Cardiac septum (tissue), 1 donor: ENCODE results near the gene GRIK5. TPM values are rescaled to one million over a fixed set of nuclear protein-coding genes. Genes with fewer than 3 reads are reported as not detected.

Source experiments
- DNase-seq: peaks from one replicate; pipeline ENCODE4 v3.0.0-alpha.2; 2020; ENCODE audit warnings: low spot score
- intact Hi-C: fragments of 100-400 bp; cut with DNase I; formaldehyde crosslinking; loops from one replicate; pipeline ENCODE4 v1.14.0; 2022
- total RNA-seq: library from RNA; stranded (reverse); fragmentation: NEBNext Ultra II Directional; extraction: Animal tissue kit (Norgen Biotek cat#: 25700); gene quantifications from one replicate; pipeline ENCODE4 v1.2.1, GENCODE V29; 2021
- donor health status: DM: no; HTN: no; CAD: no.

Gene GRIK5
- total RNA-seq, 1 donor from 2014 or later, result 4.6 TPM

DNA sequence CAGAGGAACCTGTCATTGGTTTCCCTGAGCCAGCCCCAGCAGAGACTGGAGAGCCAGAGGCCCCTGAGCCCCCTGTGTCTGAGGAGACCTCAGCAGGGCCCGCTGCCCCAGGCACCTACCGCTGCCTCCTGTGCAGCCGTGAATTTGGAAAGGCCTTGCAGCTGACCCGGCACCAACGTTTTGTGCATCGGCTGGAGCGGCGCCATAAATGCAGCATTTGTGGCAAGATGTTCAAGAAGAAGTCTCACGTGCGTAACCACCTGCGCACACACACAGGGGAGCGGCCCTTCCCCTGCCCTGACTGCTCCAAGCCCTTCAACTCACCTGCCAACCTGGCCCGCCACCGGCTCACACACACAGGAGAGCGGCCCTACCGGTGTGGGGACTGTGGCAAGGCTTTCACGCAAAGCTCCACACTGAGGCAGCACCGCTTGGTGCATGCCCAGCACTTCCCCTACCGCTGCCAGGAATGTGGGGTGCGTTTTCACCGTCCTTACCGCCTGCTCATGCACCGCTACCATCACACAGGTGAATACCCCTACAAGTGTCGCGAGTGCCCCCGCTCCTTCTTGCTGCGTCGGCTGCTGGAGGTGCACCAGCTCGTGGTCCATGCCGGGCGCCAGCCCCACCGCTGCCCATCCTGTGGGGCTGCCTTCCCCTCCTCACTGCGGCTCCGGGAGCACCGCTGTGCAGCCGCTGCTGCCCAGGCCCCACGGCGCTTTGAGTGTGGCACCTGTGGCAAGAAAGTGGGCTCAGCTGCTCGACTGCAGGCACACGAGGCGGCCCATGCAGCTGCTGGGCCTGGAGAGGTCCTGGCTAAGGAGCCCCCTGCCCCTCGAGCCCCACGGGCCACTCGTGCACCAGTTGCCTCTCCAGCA is 10.1 kb upstream of the GRIK5 start:
- DNase-seq, result no peak
- intact Hi-C loops, result loop anchor here (5.0 kb wide), 1 partner anchor 83 kb away; no protein-coding TSS in a partner anchor

DNA sequence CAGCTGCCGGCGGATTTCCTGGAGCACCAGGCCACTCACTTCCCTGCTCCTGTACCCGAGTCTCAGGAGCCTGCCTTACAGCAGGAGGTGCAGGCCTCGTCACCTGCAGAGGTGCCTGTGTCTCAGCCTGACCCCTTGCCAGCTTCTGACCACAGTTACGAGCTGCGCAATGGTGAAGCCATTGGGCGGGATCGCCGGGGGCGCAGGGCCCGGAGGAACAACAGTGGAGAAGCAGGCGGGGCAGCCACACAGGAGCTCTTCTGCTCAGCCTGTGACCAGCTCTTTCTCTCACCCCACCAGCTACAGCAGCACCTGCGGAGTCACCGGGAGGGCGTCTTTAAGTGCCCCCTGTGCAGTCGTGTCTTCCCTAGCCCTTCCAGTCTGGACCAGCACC is 9.3 kb upstream of the GRIK5 start:
- intact Hi-C loops, result loop anchor here (5.0 kb wide), 1 partner anchor 82 kb away; no protein-coding TSS in a partner anchor
- no peak for DNase-seq

DNA sequence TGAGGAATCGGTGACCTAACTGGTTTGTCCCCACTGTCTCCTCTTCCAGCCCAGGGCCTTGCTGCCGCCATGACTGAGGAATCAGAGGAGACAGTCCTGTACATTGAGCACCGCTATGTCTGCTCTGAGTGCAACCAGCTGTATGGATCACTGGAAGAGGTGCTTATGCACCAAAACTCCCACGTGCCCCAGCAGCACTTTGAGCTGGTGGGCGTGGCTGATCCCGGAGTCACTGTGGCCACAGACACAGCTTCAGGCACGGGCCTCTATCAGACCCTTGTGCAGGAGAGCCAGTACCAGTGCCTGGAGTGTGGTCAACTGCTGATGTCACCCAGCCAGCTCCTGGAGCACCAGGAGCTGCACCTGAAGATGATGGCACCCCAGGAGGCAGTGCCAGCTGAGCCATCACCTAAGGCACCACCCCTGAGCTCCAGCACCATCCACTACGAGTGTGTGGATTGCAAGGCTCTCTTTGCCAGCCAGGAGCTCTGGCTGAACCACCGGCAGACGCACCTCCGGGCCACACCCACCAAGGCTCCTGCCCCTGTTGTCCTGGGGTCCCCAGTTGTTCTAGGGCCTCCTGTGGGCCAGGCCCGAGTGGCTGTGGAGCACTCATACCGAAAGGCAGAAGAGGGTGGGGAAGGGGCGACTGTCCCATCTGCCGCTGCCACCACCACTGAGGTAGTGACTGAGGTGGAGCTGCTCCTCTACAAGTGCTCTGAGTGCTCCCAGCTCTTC is 8.7 kb upstream of the GRIK5 start:
- no peak for DNase-seq
- intact Hi-C loops, result loop anchor here (5.0 kb wide), 1 partner anchor 81 kb away; no protein-coding TSS in a partner anchor

DNA sequence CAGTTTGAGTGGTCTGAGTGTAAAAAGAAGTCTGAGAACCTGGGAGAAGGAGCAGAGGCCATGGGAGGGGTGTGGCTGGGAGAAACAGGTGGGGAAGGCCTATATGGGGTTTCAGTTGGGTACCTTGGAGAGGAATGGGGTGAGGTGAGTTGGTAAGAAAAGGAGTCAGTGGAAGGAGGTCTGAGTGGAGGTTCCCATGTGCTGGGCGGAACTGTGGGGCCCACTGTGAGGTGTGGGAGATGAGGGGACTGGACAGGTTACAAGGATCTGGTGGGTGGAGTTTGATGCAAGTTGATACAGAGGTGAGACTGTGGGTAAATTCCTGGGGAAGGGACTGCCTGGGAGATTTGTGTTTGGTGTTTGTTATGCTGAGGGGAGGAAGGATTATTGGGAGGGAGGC is 8.1 kb upstream of the GRIK5 start:
- intact Hi-C loops, result loop anchor here (5.0 kb wide), 1 partner anchor 81 kb away; no protein-coding TSS in a partner anchor
- DNase-seq, result no peak

DNA sequence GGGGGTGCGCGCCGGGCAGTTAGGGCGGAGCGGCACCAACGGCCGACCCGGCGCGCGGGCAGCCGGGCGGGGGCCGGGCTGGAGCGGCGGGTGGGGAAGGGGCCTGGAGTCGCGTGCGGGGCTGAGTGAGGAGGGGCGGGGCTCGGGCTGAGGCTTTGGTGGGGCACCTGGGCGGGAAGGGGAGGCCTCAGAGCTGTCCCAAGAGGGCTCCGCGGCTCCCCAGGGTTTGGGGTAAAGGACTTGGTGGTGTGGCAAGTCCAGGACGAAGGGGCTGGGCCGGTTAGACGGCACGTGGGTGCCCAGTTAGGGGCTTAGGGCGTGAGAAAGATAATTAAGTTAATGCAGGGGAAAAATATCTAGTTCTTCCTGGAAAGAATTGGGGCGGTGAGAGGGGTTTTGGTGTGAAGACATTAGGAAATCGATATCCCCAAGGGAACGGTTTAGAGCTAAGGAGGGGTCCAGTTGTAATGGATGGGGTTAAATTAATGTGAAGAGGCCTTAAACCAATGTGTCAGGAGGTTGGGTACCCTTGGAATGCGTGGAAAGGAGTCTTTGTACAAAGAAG is 6.5 kb upstream of the GRIK5 start:
- DNase-seq, result no peak
- intact Hi-C loops, result loop anchor here (5.0 kb wide), 1 partner anchor 79 kb away; no protein-coding TSS in a partner anchor

DNA sequence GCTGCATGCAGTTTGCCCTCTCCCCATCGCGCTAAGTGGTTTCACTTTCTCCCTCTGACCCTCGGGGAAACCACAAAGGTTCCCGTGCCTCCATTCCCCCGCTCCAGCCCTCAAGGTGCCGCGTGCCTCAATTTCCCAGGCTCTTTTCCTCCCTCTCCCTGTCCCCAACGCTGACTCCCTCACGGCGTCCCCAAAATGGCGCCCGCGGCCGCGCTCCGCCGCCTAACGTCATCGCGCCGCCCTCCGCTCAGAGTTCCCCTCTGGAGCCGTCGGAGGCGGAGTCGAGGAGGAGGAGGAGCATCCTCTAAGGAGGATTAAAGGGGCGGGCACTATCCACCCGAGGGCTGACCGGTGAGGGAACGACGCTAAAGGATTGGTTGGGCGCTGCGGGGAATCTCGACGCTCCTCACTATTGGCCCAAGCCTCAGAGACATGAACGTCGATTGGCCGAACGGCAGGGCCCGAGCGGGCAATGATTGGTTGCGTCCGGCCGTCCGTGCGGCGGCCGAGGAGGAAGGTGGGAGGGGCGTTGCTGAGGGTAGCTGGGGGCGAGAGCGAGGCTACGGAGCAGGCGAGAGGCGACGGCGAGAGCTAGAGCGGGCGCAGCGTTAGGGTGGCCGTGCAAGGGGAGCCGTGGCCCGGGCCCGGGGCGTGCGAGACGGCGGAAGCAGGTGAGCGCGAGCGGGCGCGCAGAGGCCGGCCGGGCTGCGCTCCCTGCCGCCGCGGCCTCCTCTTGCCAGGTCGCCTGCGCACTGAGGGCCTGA is 5.8 kb upstream of the GRIK5 start, which contains the start of gene ZNF574:
ZNF574 (plus strand) TSS at position 551 of the 764 bp plus-strand sequence. CDS start 2,441 bp downstream, outside the sequence.
- DNase-seq, result peak; percentile 99
- intact Hi-C loops, result loop anchor here (5.0 kb wide), 1 partner anchor 78 kb away; no protein-coding TSS in a partner anchor

DNA sequence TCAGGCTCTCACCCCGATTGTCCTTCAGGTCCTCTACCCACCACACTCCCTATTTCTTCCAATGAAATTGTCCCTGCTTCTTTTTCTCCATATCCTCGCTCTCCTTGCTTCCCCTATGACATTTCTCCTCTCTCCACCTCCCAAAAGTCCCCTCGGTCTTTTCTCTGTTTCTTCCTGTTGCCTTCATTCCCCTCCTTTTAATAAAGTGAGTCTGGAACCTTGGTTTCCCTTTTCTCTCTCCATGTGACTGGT is 5.3 kb upstream of the GRIK5 start:
- intact Hi-C loops, result loop anchor here (5.0 kb wide), 1 partner anchor 78 kb away; no protein-coding TSS in a partner anchor
- DNase-seq, result no peak

DNA sequence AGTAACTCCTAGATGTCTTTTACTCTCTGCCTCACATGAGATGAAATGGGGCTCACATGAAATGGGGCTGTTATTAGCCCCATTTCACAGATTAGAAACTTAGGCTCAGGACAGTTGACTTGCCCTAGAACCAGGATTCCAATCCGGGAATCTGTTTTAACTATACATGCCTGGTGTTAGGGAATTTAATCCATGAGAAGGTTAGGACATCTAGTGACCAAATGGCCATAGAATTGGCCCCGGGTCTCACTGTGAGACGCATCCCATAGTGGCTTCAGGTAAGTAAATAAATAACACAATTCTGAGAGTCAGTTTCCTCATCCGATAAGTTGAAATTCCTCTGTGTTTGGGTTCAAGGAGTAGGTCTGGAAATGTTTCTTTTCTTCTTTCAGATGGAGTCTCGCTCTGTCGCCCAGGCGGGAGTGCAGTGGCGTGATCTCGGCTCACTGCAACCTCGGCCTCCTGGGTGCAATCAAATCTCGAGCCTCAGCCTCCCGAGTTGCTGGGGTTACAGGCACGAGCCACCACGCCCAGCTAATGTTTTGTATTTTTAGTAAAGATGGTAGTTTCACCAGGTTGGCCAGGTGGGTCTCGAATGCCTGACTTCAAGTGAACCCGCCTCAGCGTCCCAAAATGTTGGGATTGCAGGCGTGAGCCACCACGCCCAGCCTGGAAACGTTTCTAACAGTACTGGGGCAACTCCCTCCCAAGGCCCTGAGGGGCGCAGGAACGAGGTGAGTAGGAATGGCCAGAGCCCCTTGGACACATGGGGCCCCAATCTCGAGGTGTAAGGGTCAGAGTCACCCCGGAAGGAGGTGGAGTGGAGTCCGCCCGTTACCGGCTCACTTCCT is 4.7 kb upstream of the GRIK5 start:
- intact Hi-C loops, result loop anchor here (5.0 kb wide), 1 partner anchor 77 kb away; no protein-coding TSS in a partner anchor
- DNase-seq, result no peak

DNA sequence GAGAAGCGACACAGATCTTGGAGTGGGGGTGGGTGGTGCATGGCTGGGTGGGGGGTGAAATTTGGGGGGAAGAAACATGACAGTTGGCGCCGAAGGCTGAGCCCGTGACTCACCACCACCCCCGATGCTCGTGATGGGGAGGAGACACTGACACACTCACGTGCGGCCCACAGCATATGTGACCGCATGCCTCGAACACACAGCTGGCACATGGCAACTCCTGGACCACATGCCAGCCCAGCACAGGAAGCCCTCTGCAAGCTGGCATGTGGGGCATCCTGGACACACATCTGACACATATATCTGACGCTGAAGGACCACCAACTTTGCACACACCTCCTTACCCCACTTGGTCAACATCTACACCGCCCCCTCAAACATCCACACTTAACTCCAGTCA is 1.2 kb upstream of the GRIK5 start:
- DNase-seq, result no peak
- intact Hi-C loops, result no loop called here

DNA sequence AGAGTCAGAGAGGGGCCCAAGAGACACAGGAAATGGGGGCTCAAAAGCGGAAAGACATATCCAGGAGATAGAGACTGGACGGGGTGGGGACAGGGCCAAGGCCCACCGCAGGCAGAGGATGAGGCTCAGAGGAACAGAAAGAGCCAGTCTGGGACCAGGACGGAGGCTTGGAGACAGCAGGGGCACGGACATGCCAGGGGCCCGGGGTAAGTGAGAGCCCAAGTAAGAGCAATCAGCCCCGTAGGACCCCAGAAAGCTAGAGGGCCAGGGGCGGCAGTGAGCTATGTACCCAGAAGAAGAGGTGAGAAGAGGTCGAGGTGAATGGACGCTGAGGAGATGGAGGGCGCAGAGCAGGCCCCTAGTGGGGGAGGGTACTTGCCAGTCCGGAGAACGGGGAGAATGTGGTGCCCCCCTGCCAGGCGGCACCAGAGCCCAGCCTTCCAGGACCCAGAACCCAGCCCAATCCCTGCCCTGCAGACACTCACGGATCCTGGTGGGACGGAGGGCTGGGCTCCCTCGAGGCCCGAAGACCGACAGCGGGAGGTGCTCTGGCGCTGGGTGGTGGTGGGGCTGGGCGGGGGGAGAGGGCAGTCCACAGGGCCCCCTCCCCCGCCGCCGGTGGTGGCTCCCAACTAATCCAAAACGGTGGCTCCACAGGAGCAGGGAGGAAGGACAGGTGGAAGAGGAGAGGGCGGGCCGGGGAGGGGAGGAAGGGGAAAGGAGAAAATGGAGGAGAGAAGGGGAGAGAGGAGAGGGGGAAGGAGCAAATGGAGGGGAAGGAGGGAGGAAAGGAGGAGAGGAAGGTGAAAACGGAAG is 1.0 kb downstream of the GRIK5 start:
- no peak for DNase-seq

DNA sequence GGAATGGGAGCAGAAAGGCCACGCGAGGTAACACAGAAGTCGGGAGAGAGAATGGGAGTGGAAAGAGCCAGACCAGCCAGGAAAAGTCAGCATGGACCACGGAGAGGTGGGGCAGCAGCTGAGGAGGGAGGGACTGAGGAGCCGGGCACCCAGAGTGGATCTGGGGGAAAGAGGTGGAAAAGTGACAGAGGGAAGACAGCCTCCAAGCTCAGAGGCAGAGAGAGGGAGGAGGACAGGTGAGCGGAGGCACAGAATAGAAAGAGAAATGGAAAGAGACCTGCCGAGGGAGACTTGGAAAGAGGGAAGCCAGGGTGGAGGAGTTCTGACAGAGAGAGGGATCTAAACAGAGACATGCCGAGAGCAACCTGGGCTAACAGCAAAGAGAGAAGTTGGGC is 1.6 kb downstream of the GRIK5 start:
- DNase-seq, result no peak
- intact Hi-C loops, result no loop called here

More for the DNA sequence above, 1.0 kb downstream of the GRIK5 start:
- intact Hi-C loops, result no loop called here

DNA sequence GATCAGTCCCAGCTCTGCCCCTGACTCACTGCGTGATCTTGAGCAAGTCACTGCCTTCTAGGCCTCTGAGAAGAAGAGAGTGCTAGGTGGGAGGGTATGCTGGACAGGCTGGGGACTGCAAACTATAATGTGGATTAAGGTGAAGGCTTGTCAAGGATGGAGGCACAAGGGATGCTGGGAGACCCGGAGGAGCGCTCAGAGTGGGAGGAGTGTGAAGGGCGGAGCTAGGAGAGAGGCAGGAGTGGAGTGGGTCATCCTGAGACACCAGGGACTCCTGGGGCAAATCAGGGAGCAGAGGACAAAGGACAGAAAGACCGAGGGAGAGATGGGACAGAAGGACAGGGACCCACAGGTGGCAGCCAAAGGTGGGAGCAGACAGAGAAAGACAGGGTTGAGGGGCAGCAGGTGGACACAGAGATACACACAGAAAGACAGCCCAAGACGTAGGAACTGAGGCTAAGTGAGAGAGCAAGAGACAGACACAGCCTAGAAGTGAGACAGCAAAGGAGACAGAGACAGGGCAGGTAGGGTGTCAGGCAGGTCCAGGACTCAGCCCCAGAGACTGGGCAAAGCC is 2.6 kb downstream of the GRIK5 start:
- DNase-seq, result no peak

DNA sequence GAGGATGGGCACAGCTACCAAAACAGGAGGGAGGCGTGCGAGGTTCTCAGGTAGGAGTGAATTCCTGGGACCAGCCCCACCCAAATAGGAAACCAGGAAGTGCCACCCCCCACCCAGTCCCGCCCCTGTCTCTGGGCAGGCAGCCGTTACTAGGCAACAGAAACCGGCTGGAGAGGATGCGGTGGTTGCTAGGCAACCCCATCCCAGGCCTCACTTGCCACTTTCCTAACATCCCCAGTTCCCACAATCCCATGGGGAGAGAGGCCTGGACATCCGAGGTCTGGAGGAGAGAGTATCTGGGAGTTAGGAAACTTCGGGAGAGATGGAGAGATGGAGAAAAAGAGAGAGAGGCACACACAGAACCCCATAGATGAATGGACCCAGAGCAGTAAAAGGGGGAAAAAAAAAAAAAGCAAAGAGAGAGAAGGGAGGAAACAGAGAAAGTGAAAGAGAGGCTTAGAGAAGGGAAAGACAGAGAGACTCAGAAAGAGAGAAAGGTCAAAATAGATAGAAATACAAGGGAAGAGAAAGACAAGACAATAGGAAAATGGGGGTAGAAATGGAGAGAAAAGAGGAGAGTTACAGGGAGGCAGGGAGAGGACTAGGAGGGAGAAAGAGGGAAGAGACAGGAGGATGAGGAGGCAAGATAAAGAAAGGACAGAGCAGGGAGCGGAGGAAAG is 3.8 kb downstream of the GRIK5 start:
- DNase-seq, result no peak
- intact Hi-C loops, result no loop called here

More for the DNA sequence above, 2.6 kb downstream of the GRIK5 start:
- intact Hi-C loops, result no loop called here

DNA sequence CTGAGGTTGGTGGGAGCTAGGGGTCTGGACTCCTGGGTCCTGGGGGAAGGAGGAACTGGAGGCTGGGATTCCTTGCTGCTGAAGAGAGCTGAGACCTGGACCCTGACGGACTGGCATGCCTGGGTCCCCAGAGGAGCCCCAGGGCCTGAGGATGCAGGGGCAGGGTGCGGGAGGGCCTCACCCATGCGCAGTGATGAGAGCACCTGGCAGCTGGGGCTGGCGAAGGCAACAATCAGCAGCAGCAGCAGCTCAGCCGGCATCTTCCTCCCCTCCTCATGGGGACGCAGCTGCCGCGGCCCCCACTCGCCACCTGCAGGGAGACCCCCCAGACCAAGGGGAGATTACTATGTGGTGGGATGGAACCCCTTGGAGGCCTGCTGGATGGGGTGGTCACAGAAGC is 4.5 kb downstream of the GRIK5 start:
- no peak for DNase-seq
- intact Hi-C loops, result no loop called here

DNA sequence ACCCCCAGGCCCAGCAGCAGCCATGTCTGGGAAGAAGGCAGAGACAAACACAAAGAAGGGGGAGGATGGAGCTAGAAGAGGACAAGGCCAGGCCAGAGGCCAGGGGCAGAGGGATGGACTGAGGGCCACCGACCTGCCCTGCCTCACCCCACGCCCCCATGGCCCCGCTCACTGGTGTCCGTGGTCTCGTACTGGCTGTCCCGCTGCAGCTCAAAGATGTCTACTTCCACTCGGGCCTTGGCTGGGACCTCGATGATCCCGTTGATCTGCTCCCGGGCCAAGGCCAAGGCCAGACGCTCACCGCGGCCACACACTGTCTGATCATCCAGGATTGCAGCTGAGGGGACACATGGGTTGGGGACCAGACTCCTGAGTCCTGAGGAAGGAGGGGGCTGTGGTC is 5.0 kb downstream of the GRIK5 start:
- DNase-seq, result no peak

DNA sequence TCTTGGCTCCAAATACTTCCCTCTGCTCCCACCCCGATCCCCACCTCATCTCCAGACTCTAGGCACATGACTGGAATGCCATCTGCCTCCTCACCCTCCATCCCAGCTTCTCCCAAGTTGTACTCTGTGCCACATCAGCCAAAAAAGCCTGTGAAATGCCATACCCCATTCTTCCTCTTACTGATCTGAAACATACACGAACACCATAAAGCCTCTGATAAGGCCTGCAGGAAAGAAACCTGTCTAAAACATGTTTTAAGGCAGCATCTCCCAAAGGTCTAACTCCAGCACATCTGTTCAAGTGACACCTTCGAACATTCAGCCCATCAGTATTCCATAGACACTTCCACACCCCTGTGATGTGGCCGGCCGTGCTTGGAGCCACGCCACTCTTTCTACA is 5.6 kb downstream of the GRIK5 start:
- DNase-seq, result no peak
- intact Hi-C loops, result no loop called here

More for the DNA sequence above, 5.0 kb downstream of the GRIK5 start:
- intact Hi-C loops, result no loop called here

DNA sequence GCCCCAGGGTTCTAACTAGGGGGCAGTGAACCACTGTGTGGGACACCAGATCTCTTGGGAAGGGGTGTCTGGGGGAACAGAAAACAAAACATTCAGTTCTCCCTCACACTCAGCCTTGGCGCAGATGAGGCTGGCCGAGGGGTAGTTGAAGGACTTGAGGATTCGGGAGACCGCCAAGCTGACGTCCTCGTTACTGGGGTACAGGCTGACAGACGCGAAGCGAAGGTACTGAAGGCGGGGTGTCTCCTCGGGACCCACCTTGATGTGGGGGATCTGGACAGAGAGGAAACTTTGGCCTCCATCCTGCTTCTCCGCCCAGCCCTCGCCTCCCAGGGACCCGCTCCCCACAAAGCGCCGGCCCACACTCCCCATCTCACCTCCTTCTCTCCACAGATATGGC is 7.6 kb downstream of the GRIK5 start:
- DNase-seq, result no peak
- intact Hi-C loops, result no loop called here
